ENCODE data around the gene KRTAP10-12.

KRTAP10-12 gene

GRCh38 chr21:44699502-44700001 lies 2.6 kb downstream of the KRTAP10-12 start:
- no peak for DNase-seq

- no peak for DNase-seq
These were observed 3.4 kb downstream of the KRTAP10-12 start for GRCh38 chr21:44700101-44701022.

- DNase-seq = no peak
These were observed 4.0 kb downstream of the KRTAP10-12 start for GRCh38 chr21:44701023-44701400.

GRCh38 chr21:44701541-44701940 lies 4.6 kb downstream of the KRTAP10-12 start:
- DNase-seq = no peak

- DNase-seq = peak; percentile 75
These were observed 5.4 kb downstream of the KRTAP10-12 start for GRCh38 chr21:44702111-44702972.

GRCh38 chr21:44702973-44703730 lies 6.2 kb downstream of the KRTAP10-12 start:
- peak; percentile 82 for DNase-seq

GRCh38 chr21:44703731-44704635 lies 7.0 kb downstream of the KRTAP10-12 start:
- no peak for DNase-seq

- no peak for DNase-seq
These were observed 7.6 kb downstream of the KRTAP10-12 start for GRCh38 chr21:44704636-44705001.

GRCh38 chr21:44706026-44706705 lies 9.2 kb downstream of the KRTAP10-12 start:
- no peak for DNase-seq

GRCh38 chr21:44706706-44707581 lies 10.0 kb downstream of the KRTAP10-12 start:
- no peak for DNase-seq

- no peak for DNase-seq
These were observed 11.4 kb downstream of the KRTAP10-12 start for GRCh38 chr21:44708213-44708865.

- no peak for DNase-seq
These were observed 12.0 kb downstream of the KRTAP10-12 start for GRCh38 chr21:44708866-44709425.

- peak; percentile 74 for DNase-seq
These were observed 12.7 kb downstream of the KRTAP10-12 start for GRCh38 chr21:44709426-44710293.

- DNase-seq = peak; percentile 44
These were observed 13.3 kb downstream of the KRTAP10-12 start for GRCh38 chr21:44710294-44710665.

GRCh38 chr21:44710756-44711326 lies 13.9 kb downstream of the KRTAP10-12 start:
- peak; percentile 93 for DNase-seq

- peak; percentile 88 for DNase-seq
These were observed 14.6 kb downstream of the KRTAP10-12 start, which contains the start of gene TSPEAR for GRCh38 chr21:44711327-44712202. TSS of gene TSPEAR (minus strand) at chr21:44711572. CDS start at chr21:44711514, 58 bp downstream.

Data from NCI-H146 (cell line).